MM.1S (cell line): Measurements from ENCODE around the gene APOA1.

ENCODE experiments used
- EZH2 ChIP-seq: fragments of 300-600 bp; sonication (generic); optimal IDR thresholded peaks from 2 replicates; pipeline ENCODE3; 2017; ENCODE audit warnings: low read depth, mild to moderate bottlenecking, antibody characterized with exemption, low read length, mixed read lengths
- EZH2phosphoT487 ChIP-seq: fragments of 300-600 bp; sonication (generic); IDR thresholded peaks from 2 replicates; pipeline ENCODE4 v1.6.1; 2018; ENCODE audit warnings: antibody characterized with exemption, low read length
- TF ChIP-seq, protein P1 (sequence below): fragments of 300-600 bp; sonication (generic); IDR thresholded peaks from 2 replicates; pipeline ENCODE4 v1.5.1; 2016; ENCODE audit warnings: antibody characterized with exemption, low read length, mixed read lengths

DNA sequence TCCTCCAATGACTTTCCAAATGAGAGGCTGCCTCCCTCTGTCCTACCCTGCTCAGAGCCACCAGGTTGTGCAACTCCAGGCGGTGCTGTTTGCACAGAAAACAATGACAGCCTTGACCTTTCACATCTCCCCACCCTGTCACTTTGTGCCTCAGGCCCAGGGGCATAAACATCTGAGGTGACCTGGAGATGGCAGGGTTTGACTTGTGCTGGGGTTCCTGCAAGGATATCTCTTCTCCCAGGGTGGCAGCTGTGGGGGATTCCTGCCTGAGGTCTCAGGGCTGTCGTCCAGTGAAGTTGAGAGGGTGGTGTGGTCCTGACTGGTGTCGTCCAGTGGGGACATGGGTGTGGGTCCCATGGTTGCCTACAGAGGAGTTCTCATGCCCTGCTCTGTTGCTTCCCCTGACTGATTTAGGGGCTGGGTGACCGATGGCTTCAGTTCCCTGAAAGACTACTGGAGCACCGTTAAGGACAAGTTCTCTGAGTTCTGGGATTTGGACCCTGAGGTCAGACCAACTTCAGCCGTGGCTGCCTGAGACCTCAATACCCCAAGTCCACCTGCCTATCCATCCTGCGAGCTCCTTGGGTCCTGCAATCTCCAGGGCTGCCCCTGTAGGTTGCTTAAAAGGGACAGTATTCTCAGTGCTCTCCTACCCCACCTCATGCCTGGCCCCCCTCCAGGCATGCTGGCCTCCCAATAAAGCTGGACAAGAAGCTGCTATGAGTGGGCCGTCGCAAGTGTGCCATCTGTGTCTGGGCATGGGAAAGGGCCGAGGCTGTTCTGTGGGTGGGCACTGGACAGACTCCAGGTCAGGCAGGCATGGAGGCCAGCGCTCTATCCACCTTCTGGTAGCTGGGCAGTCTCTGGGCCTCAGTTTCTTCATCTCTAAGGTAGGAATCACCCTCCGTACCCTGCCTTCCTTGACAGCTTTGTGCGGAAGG lies 4.8 kb downstream of the APOA1 start:
- TF ChIP-seq, protein P1, sequence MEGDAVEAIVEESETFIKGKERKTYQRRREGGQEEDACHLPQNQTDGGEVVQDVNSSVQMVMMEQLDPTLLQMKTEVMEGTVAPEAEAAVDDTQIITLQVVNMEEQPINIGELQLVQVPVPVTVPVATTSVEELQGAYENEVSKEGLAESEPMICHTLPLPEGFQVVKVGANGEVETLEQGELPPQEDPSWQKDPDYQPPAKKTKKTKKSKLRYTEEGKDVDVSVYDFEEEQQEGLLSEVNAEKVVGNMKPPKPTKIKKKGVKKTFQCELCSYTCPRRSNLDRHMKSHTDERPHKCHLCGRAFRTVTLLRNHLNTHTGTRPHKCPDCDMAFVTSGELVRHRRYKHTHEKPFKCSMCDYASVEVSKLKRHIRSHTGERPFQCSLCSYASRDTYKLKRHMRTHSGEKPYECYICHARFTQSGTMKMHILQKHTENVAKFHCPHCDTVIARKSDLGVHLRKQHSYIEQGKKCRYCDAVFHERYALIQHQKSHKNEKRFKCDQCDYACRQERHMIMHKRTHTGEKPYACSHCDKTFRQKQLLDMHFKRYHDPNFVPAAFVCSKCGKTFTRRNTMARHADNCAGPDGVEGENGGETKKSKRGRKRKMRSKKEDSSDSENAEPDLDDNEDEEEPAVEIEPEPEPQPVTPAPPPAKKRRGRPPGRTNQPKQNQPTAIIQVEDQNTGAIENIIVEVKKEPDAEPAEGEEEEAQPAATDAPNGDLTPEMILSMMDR, result no peak
- TF ChIP-seq EZH2phosphoT487, result no peak
- TF ChIP-seq EZH2, result no peak
